GM12872 (cell line): ENCODE data around the gene TBL1X.

Source experiments
- TF ChIP-seq, protein P1 (sequence below): IDR thresholded peaks from 3 replicates; pipeline ENCODE4 v1.5.1; 2011; ENCODE audit warnings: low read depth, mild to moderate bottlenecking, low read length, moderate library complexity; ENCODE audit not compliant: insufficient read depth

TBL1X gene

DNA sequence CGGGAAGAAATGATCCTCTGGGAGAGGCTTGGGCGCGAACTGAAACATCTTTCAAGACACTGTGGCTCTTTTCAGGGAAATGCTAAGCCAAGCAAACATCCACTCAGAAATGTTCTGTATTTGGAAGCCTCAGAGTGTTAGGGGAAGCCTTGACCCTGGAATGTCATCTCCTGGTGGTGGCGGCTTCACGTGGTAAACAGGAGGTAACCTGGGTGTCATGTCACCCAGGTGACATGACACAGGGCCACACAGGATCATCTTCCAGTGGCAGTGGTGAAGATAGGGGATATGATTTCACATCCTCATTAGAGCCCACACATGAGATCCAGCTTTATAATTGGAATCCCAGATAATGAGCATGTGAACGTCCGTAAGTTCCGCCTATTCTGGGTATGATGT, 140.0 kb downstream of the TBL1X start:
- TF ChIP-seq, protein P1, sequence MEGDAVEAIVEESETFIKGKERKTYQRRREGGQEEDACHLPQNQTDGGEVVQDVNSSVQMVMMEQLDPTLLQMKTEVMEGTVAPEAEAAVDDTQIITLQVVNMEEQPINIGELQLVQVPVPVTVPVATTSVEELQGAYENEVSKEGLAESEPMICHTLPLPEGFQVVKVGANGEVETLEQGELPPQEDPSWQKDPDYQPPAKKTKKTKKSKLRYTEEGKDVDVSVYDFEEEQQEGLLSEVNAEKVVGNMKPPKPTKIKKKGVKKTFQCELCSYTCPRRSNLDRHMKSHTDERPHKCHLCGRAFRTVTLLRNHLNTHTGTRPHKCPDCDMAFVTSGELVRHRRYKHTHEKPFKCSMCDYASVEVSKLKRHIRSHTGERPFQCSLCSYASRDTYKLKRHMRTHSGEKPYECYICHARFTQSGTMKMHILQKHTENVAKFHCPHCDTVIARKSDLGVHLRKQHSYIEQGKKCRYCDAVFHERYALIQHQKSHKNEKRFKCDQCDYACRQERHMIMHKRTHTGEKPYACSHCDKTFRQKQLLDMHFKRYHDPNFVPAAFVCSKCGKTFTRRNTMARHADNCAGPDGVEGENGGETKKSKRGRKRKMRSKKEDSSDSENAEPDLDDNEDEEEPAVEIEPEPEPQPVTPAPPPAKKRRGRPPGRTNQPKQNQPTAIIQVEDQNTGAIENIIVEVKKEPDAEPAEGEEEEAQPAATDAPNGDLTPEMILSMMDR = no peak

DNA sequence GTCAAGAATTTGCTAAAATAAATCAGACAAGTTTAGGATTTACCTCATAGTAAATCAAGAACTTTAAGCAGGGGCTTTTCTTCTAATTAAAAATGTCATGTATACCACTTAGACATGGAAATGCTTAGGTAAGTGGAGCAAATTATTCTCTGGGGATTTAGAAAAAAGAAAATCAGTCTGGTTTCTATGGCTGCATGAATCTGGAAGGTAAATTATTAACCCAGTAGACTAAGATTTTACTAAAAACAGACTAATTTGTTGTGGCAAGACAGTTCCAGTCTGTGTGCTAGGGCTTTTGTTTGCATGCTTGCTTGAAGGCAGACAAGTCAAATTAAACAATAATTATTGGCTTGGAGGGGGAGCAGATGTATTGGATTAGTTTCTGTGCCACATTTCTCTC, 140.6 kb downstream of the TBL1X start:
- TF ChIP-seq, protein P1 = no peak

DNA sequence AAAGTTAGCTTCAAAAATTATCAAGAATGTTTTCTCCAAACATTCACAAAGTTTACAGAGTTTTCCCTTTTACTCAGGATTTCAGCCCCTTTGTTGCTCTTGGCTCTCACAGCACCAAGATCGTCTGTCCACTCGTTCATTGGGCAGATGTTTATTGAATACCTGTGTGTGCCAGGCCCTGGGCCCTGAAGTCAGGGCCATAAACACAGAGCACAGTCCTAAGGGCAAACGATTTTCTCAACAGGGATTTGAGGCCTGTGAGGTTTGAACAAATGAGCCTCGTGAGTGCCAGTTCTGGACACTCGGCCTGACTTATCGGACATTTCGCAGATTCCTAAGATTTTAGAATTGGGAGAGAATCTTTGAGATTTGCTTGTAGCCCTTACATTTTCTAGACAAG, 142.1 kb downstream of the TBL1X start:
- TF ChIP-seq, protein P1 = no peak

DNA sequence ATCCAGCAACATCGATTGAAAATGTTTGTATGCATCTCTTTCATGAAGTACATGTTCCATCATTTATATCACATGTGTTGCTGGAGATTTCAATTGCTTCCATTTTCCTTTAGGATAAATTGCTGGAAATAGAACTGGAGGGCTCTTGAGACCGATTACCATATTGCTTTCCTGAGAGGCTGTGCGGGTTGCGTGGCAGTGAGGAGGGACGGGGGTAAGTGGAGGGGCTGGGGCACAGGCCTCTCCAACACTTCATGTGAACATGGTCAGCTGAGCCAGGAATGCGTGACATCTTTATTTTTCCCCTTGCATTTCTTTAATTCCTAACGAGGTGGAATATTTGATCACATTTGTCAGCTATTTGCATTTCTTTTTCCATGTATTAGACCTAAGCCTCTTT, 144.6 kb downstream of the TBL1X start:
- TF ChIP-seq, protein P1 = no peak

- TF ChIP-seq, protein P1 = no peak
These were observed 145.1 kb downstream of the TBL1X start for GRCh38 chrX:9609987-9610386.

- TF ChIP-seq, protein P1 = no peak
These were observed 146.0 kb downstream of the TBL1X start for GRCh38 chrX:9610771-9611392.

GRCh38 chrX:9611436-9612145, 146.7 kb downstream of the TBL1X start:
- TF ChIP-seq, protein P1 = no peak
